ENCODE data around the gene AAR2.

Gene AAR2

GRCh38 chr20:36262440-36262839 lies 26.2 kb downstream of the AAR2 start:
- no peak for DNase-seq

GRCh38 chr20:36264426-36265246 lies 28.4 kb downstream of the AAR2 start:
- DNase-seq = no peak

GRCh38 chr20:36266189-36266588 lies 29.9 kb downstream of the AAR2 start:
- no peak for DNase-seq

GRCh38 chr20:36267605-36268381 lies 31.5 kb downstream of the AAR2 start:
- no peak for DNase-seq

- peak; percentile 28 for DNase-seq
These were observed 32.4 kb downstream of the AAR2 start for GRCh38 chr20:36268440-36269342.

- DNase-seq = no peak
These were observed 33.2 kb downstream of the AAR2 start for GRCh38 chr20:36269507-36269906.

GRCh38 chr20:36270744-36271638 lies 34.7 kb downstream of the AAR2 start:
- DNase-seq = no peak

- DNase-seq = no peak
These were observed 35.6 kb downstream of the AAR2 start for GRCh38 chr20:36271639-36272546.

GRCh38 chr20:36272547-36273220 lies 36.4 kb downstream of the AAR2 start:
- no peak for DNase-seq

- peak; percentile 72 for DNase-seq
These were observed 37.3 kb downstream of the AAR2 start for GRCh38 chr20:36273414-36274180.

- peak; percentile 91 for DNase-seq
These were observed 38.0 kb downstream of the AAR2 start for GRCh38 chr20:36274181-36274841.

GRCh38 chr20:36275011-36275410 lies 38.7 kb downstream of the AAR2 start:
- peak; percentile 38 for DNase-seq

GRCh38 chr20:36275441-36276189 lies 39.3 kb downstream of the AAR2 start:
- DNase-seq = peak; percentile 76

GRCh38 chr20:36277546-36277945 lies 41.3 kb downstream of the AAR2 start:
- no peak for DNase-seq

GRCh38 chr20:36279362-36279761 lies 43.1 kb downstream of the AAR2 start:
- DNase-seq = no peak

- DNase-seq = peak; percentile 81
These were observed 43.5 kb downstream of the AAR2 start for GRCh38 chr20:36279776-36280175.

GRCh38 chr20:36281785-36282380 lies 45.6 kb downstream of the AAR2 start:
- no peak for DNase-seq

- DNase-seq = no peak
These were observed 48.5 kb downstream of the AAR2 start for GRCh38 chr20:36284751-36285150.
